ENCODE data around the gene BLNK.
"Not testable (repeated sequence)": the region's sequence is repeated elsewhere in the genome, so short reads cannot be mapped to it uniquely, and the experiment has no call there.

Gene BLNK

GRCh38 chr10:96271016-96271815 lies at the start of gene BLNK:
BLNK (minus strand) TSS chr10:96271569; CDS start chr10:96271398, 171 bp downstream.
- no peak for DNase-seq

GRCh38 chr10:96319754-96320474 lies 48.5 kb upstream of the BLNK start:
- DNase-seq, result no peak

- DNase-seq, result no peak
Measured at GRCh38 chr10:96317067-96317833, 45.9 kb upstream of the BLNK start.

GRCh38 chr10:96313344-96313743 lies 42.0 kb upstream of the BLNK start:
- DNase-seq, result no peak

- no peak for DNase-seq
Measured at GRCh38 chr10:96311180-96311715, 39.9 kb upstream of the BLNK start.

GRCh38 chr10:96310321-96310669 lies 38.9 kb upstream of the BLNK start:
- no peak for DNase-seq

GRCh38 chr10:96309628-96310320 lies 38.4 kb upstream of the BLNK start:
- no peak for DNase-seq

GRCh38 chr10:96308854-96309253 lies 37.5 kb upstream of the BLNK start:
- not testable (repeated sequence) for DNase-seq

- DNase-seq, result peak; percentile 17
Measured at GRCh38 chr10:96306516-96306915, 35.1 kb upstream of the BLNK start.

GRCh38 chr10:96305019-96305418 lies 33.6 kb upstream of the BLNK start:
- DNase-seq, result peak; percentile 23

GRCh38 chr10:96304230-96304629 lies 32.9 kb upstream of the BLNK start, which contains the start of gene DNTT:
DNTT (plus strand) TSS chr10:96304434; CDS start chr10:96304498, 64 bp downstream.
- no peak for DNase-seq

- no peak for DNase-seq
Measured at GRCh38 chr10:96301616-96302015, 30.2 kb upstream of the BLNK start.

GRCh38 chr10:96299383-96299782 lies 28.0 kb upstream of the BLNK start:
- DNase-seq, result no peak

- no peak for DNase-seq
Measured at GRCh38 chr10:96298362-96298761, 27.0 kb upstream of the BLNK start.

- DNase-seq, result no peak
Measured at GRCh38 chr10:96297486-96297885, 26.1 kb upstream of the BLNK start.

- no peak for DNase-seq
Measured at GRCh38 chr10:96295475-96295874, 24.1 kb upstream of the BLNK start.

- peak; percentile 11 for DNase-seq
Measured at GRCh38 chr10:96292971-96293920, 21.9 kb upstream of the BLNK start.

- DNase-seq, result no peak
Measured at GRCh38 chr10:96290368-96291133, 19.2 kb upstream of the BLNK start.

- DNase-seq, result no peak
Measured at GRCh38 chr10:96289218-96289910, 18.0 kb upstream of the BLNK start.

- DNase-seq, result no peak
Measured at GRCh38 chr10:96288151-96288621, 16.8 kb upstream of the BLNK start.

Measured in activated CD4-positive, alpha-beta T cell treated with anti-CD3 and anti-CD28 coated beads for 48 hours (primary cell).